ENCODE results near the gene EEF2.
"Not testable (repeated sequence)": the region's sequence is repeated elsewhere in the genome, so short reads cannot be mapped to it uniquely, and the experiment has no call there.

Gene EEF2

DNA sequence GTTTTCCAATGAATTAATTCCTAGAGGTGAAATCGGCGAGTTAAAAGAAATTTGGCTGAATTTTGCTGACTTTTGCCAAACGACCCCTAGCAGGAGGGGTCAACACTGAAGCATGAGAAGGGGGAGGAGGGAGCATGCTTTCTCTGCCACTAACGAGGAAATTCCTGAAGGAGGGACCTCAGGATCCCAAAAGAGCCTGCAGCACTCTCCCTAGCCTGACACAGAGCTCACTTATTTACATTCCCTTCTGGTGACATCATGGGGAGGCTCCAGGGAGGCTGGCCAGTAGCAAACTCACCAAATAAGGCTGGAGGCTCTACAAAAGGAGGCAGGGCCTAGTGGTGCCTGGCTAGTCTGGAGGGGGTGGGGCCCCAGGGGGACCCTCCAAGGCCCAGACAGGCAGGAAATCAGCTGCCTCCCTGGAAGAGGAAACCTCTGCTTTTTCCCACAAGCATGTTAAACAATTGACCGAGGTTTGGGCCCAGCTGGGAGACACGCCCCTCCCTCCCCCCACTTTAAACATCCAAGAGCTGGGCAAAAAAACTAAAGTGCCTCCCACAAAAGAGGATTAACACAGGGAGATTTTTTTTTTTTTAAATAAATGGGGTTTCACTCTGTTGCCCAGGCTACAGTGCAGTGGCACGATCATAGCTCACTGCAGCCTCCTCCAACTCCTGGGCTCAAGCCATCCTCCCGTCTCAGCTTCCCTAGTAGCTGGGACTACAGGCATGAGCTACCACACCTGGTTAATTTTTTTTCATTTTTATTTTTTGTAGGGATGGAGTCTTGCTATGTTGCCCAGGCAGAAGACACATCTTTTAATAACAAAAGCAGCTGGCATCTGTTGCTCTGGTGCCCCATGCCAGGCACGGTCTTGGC is 16.5 kb downstream of the EEF2 start:
- no peak for DNase-seq

DNA sequence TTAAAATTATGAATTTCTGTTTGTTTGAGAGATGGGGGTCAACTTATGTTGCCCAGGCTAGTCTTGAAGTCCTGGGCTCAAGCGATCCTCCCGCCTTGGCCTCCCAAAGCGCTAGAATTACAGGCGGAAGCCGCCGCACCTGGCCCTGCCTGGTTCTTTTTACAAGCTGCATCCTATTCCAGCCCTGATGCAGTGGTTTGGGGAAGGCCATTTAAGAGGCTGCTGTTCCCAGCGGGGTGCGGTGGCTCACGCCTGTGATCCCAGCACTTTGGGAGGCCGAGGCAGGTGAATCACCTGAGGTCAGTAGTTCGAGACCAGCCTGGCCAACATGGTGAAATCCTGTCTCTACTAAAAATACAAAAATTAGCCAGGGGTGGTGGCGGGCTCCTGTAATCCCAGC is 17.3 kb downstream of the EEF2 start:
- not testable (repeated sequence) for DNase-seq

GRCh38 chr19:3966051-3967017 is 18.9 kb downstream of the EEF2 start:
- no peak for DNase-seq

DNA sequence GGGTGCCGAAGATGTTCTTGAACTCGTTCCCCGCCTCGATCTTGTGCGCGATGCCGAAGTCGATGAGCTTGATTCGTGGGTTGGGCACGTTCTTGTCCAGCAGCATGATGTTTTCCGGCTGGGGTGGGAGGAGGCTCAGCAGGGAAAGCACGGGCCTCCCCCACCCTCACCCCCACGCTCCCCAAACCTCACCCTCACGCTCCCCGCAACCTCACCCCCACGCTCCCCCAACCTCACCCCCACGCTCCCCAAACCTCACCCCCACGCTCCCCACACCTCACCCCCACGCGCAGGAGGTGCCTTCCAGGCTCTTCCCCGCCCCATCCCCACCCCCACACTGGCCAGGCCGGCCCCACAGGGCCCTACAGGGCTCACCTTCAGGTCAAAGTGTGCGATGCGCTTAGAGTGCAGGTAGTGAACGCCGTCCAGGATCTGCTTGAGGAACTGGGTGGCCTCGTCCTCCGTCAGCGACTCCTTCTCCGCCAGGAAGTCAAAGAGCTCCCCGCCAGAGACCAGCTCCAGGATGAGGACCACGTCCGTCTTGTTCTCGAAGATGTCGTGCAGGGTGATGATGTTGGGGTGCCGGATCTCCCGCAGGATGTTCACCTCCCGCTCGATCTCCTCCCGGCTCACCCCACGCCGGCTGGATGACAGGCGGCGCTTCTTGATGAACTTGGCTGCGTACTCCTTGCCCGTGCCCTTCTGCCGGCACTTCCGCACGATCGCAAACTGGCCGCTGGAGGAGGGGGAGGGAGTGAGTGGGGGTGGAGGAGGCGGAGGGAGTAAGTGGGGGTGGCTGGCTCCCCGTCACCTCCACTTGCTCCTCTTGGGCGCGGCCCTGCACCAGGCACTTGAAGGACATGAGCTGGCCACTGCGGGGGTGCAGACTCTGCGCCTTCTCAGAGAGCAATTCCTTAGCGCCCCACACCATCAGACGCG is 20.7 kb downstream of the EEF2 start:
- DNase-seq = no peak

DNA sequence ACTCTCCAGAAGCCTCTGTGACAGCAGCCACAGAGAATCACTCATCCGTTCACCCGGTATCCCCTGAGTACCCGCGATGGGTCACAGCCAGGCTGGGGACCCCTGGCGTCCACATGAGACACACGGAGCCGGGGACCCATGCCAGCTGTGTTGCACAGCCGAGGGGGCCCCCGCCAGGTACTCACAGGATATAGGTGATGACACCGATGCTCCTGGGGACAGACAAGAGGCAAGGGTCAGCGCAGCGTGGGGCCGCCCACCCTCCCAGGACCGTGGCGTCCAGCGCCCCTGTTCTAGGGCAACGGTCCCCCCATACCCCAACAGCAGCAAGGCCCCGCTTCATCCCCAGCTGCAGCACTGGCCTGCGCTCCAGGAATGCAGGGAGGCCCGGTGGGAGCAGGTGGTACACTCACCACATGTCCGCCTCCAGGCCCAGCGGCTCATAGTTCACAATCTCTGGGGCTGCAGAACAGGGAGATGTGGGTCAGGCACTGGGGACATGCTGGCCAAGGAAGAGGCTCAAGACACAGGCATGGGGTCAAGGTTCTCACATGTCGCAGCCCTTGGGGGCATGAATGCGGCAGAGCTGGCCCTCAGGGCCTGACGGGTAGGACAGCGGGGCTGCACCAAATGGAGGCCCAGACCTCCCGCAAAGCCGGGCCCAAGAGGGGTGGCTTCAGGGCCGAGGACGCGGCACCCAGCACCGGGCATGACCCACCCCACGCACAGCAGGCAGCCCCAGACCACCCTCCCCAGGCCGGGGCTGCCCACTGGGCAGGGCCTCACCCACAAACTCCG is 21.6 kb downstream of the EEF2 start:
- DNase-seq = no peak

DNA sequence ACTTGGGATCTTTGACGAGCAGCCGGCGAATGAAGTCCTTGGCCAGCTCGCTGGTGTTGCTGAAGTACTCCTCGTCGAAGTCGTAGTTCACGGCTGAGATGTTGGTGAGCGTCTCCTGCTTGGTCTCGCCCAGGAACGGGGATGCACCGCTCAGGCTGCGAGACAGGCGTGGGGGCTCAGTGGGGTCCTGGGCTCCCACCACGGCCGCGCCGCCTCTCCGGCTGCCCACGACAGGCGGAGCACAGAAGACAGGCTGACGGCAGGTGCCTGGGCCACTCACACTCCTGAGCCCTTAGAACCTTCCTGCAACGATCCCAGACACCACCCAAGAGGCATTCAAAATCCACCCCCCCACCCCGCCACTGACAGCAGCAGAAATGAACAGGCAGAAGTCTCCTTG is 24.3 kb downstream of the EEF2 start:
- DNase-seq = no peak

DNA sequence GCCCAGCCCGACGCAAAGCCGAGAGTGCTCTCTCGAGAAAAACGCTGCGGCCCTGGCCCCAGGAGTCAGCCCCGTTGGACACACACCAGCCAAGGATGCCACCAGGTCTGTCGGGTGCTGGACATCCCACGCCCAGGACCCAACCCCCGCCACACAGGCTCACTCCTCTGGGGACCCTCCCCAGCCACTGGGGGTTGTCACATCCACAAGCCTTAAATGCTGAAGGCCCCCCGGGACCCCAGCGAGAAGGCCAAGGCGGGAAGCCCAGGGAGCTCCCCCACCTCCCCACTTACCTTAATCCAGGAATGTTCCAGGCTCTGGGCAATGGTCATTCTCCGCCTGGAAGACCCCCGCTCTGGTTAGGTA is 25.5 kb downstream of the EEF2 start:
- no peak for DNase-seq

GRCh38 chr19:3958836-3959765 is 26.2 kb downstream of the EEF2 start:
- no peak for DNase-seq

DNA sequence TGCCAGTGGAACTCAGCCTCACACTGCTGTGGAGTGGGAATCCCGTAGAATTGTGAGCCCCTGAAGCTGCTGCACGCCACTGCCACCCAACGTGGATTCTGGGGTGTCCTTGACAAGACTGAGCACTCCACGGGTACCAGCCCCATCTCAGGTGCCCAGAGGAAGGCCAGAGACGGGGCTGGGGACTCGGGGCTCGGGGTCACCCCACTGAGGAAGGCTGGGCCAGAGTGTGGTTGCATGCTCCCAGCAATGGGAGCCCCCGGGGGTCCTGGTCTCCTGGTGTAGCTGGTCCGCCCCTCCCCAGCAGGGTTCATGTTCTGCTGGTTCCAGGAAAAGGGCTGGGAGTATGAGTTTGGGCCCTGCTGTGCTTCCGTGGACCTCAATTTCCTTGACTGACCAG is 29.6 kb downstream of the EEF2 start:
- no peak for DNase-seq

DNA sequence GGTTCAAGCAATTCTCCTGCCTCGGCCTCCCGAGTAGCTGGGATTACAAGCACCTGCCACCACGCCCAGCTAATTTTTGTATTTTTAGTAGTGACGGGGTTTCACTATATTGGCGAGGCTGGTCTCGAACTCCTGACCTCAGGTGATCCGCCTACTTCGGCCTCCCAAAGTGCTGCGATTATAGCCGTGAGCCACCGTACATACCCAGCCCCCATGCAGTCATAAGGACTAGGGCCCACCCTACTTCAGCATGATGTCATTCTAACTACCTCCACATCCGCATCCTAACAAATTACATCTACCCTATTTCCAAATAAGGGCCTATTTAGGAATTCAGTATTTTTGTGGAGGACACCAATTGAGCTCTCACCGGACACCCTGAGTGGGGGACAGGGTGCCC is 30.0 kb downstream of the EEF2 start:
- DNase-seq = not testable (repeated sequence)

- DNase-seq = no peak
Measured at GRCh38 chr19:3954107-3954506, 31.2 kb downstream of the EEF2 start.

DNA sequence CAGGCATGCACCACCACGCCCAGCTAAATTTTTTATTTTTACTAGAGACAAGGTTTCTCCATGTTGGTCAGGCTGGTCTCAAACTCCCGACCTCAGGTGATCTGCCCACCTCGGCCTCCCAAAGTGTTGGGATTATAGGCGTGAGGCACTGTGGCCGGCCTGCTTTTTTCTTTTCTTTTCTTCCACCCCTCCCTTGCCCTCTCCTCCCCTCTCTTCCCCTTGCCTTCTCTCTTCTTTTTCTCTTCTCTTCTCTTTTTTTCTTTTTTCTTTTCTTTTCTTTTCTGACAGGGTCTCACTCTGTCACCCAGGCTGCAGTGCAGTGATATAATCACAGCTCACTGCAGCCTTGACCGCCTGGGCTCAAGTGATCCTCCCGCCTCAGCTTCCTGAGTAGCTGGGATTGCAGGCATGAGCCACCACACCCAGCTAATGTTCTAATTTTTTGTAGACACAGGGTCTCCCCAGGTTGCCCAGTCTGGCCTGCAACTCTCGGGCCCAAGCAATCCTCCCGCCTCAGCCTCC is 32.4 kb downstream of the EEF2 start:
- not testable (repeated sequence) for DNase-seq

DNA sequence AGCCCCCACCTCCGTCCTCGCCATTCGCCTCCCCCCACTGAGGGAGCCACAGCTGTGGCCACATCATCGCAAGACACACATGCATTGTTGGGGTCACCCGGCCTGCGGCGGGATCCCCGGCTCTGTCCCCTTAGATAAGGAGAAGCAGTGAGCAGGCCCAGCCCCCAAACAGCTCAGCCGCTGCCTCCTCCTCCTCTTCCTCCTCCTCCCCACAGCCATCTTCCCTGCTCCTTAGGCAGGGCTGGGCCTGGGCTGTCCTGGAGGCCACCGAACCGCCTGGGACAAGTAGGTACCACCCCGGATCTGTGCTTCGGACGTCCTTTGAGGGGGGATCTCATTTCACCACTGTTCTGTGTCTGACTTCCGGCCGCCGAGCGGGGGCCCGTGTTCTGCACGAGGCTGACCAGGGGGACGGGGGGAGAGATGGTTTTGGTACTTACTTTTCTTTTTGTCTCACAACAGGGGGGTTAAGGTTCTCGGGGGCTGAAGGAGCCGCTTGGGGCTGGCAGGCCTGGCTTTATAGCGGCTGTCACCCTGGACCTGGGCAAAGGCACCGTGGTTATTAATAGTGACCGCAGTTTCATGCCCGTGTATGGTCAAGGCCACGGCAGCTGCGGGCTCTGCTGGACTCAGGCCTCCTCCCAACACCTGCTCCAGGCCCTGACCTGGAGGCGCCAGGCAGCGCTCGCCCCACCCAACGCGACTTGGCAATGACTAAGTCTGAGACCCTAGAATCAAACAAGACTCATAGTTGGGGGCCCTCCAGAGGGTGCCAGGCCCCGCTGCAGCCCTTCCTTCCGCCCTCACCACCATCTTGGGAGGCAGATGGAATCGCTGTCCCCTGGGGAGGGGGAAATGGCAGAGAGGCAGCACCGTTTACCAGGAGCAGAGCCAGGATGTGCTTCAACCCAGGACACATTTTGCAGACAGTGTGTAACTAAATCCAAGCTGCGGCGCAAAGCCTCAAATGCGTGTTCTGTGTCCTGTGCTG is 34.1 kb downstream of the EEF2 start:
- DNase-seq = peak; percentile 60

DNA sequence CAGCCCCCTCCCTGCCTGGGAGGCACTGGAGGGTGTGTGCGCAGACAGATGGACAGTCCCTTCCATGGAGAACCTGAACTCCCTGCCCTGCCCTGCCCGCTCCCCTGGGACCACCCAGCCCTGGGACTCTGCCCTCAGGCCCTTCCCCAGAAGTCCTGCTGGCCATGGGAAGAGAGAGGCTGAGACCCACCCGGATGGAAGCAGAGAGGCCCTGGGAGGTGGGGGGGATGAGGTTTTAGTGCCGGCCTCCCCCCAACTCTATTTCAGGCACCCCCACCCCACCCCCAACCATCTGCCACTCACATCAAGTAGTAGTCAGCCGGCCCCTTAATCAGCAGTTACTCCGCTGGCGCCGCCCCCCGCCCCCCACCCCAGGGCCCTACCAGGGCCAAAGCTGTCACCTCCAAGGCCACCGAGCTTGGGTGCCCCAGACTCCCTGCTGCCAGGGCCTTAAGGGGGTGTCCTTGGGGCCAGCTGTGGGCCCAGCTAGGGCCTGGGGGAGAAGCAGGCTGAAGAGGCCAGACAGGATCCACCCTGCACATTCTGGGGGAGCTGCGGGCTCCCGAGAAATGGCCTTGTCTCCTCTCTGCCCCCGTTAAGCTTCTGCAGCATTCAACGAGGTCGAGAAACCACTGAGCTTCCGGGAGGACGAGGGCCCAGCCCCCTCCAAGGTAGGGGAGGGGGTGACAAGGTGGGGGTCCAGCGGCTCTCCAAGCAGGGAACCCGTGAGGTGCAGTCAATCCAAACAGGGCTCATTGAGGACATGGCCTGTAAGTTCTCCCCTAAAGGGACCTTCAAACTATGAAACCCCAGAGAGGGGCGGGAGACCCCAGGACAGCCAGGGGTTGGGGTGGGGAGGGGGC is 35.0 kb downstream of the EEF2 start:
- DNase-seq = no peak

DNA sequence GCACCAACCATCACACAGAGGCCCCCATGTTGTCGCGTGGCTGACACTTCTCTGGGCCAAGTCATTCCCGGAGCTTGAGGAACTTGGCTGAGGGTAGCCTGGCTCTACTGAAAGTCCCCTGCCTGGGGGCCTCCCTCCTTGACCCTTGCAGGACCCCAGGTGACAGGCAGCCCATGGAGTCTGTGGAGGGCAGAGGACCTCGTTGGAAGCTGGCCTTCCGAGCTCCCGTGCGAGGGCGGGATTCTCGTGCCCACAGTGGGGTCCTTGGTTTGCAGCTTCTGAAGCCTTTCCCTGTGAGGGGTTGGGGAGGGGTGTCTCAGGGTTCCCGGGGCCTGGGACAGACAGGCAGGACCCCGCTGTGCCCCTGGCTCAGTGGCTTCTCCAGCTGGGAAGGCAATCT is 36.0 kb downstream of the EEF2 start:
- no peak for DNase-seq

DNA sequence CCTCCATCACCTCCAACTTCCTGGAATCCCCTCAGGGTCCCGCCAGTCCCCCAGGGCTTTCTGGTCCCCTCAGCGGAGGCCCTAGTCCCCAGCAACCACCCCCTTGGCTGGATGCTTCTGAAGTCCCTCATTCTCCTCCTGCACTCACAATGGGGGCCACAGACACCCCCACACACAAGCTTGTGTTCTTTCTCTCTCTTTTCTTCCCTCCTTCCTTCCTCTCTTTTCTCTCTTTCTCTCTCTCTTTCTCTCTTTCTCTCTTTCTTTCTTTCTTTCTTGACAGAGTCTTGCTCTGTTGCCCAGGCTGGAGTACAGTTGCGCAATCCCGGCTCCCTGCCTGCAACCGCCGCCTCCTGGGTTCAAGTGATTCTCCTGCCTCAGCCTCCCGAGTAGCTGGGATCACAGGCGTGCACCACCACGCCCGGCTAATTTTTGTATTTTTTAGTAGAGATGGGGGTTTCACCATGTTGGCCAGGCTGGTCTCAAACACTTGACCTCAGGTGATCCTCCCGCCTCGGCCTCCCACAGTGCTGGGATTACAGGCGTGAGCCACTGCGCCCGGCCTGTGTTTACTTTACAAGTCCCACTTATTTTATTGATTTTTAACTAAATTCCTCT is 37.8 kb downstream of the EEF2 start:
- DNase-seq = not testable (repeated sequence)

DNA sequence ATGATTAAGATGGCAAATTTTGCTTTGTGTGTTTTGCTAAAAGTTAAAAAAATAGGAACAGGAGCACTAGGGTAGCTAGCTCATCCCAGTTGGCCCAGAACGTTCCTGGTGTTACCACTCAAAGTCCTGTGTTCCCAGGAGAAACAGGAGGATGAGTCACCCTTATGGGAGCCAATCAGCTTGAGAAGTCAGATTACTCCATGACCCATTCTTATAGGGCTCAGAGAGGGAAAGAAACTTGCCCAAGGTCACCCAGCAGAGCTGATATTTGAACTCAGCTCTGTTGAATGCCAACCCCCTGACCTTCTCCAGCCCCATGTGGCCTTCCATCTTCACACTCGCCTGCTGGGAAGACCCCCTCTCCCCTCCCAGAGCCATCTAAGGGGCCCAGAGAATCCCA is 39.4 kb downstream of the EEF2 start:
- DNase-seq = no peak

Measured in activated CD8-positive, alpha-beta memory T cell treated with anti-CD3 and anti-CD28 coated beads, Interleukin-2, amount 50 U/mL, for 48 hours (primary cell).